ENCODE measurements around the gene STIP1. TPM values are rescaled to one million over a fixed set of nuclear protein-coding genes. Genes with fewer than 3 reads are reported as not detected.

STIP1 gene
- total RNA-seq, 1 donor from 2014 or later = 209 TPM

- Mint-ChIP-seq H3K4me3 (ENCODE audit: low read depth) (peak within 1 kb of the TSS; percentile 78), H3K9me3 (ENCODE audit: low read depth) (no peaks in the 10 kb centered on the region), H3K36me3 (ENCODE audit: insufficient read depth) (no peaks in the 10 kb centered on the region), H3K4me1 (ENCODE audit: low read depth) (peaks cover 17% of the 10 kb centered on the region), H3K27ac (peak within 1 kb of the TSS; percentile 93), H3K27me3 (no peaks in the 10 kb centered on the region)
- peak; percentile 80 for DNase-seq (ENCODE audit: low spot score, unreplicated experiment)
- no peak for TF ChIP-seq CTCF (IDR thresholded peaks at IDR 0.05; ENCODE audit: unreplicated experiment)
Observed at GRCh38 chr11:64230171-64230984, 44.4 kb downstream of the STIP1 start, which contains the start of gene DNAJC4. Gene DNAJC4 (plus strand): TSS chr11:64230548. CDS start chr11:64230855, 307 bp downstream.

- no peaks in the 10 kb centered on the region for H3K9me3 Mint-ChIP-seq (ENCODE audit: low read depth)
- no peaks in the 10 kb centered on the region for H3K27me3 Mint-ChIP-seq
- peaks cover 19% of the 10 kb centered on the region for H3K4me1 Mint-ChIP-seq (ENCODE audit: low read depth)
- no peak for TF ChIP-seq CTCF (IDR thresholded peaks at IDR 0.05; ENCODE audit: unreplicated experiment)
- H3K4me3 Mint-ChIP-seq (ENCODE audit: low read depth) = peak overlapping the region; percentile 78
- DNase-seq (ENCODE audit: low spot score, unreplicated experiment) = no peak
- H3K36me3 Mint-ChIP-seq (ENCODE audit: insufficient read depth) = no peaks in the 10 kb centered on the region
- H3K27ac Mint-ChIP-seq = peak overlapping the region; percentile 23
Observed at GRCh38 chr11:64230985-64231365, 45.0 kb downstream of the STIP1 start.

- no peaks in the 10 kb centered on the region for H3K36me3 Mint-ChIP-seq (ENCODE audit: insufficient read depth)
- peak overlapping the region; percentile 78 for H3K4me3 Mint-ChIP-seq (ENCODE audit: low read depth)
- peaks cover 19% of the 10 kb centered on the region for H3K4me1 Mint-ChIP-seq (ENCODE audit: low read depth)
Observed at GRCh38 chr11:64231546-64231945, 45.6 kb downstream of the STIP1 start.

GRCh38 chr11:64232182-64232966 lies 46.4 kb downstream of the STIP1 start:
- peaks cover 22% of the 10 kb centered on the region for H3K4me1 Mint-ChIP-seq (ENCODE audit: low read depth)
- H3K36me3 Mint-ChIP-seq (ENCODE audit: insufficient read depth) = no peaks in the 10 kb centered on the region
- H3K27ac Mint-ChIP-seq = peak overlapping the region; percentile 73
- DNase-seq (ENCODE audit: low spot score, unreplicated experiment) = no peak
- H3K9me3 Mint-ChIP-seq (ENCODE audit: low read depth) = no peaks in the 10 kb centered on the region
- H3K27me3 Mint-ChIP-seq = no peaks in the 10 kb centered on the region
- peak overlapping the region; percentile 78 for H3K4me3 Mint-ChIP-seq (ENCODE audit: low read depth)
- no peak for TF ChIP-seq CTCF (IDR thresholded peaks at IDR 0.05; ENCODE audit: unreplicated experiment)

More at GRCh38 chr11:64231546-64231945, 45.6 kb downstream of the STIP1 start:
- no peak for DNase-seq (ENCODE audit: low spot score, unreplicated experiment)
- no peak for TF ChIP-seq CTCF (IDR thresholded peaks at IDR 0.05; ENCODE audit: unreplicated experiment)
- Mint-ChIP-seq H3K9me3 (ENCODE audit: low read depth) (no peaks in the 10 kb centered on the region), H3K27me3 (no peaks in the 10 kb centered on the region), H3K27ac (peak overlapping the region; percentile 73)

- H3K4me1 Mint-ChIP-seq (ENCODE audit: low read depth) = peaks cover 25% of the 10 kb centered on the region
- no peaks in the 10 kb centered on the region for H3K27me3 Mint-ChIP-seq
- no peak overlapping the region for H3K27ac Mint-ChIP-seq
- DNase-seq (ENCODE audit: low spot score, unreplicated experiment) = no peak
- no peak for TF ChIP-seq CTCF (IDR thresholded peaks at IDR 0.05; ENCODE audit: unreplicated experiment)
- H3K4me3 Mint-ChIP-seq (ENCODE audit: low read depth) = peak overlapping the region; percentile 71
- H3K36me3 Mint-ChIP-seq (ENCODE audit: insufficient read depth) = no peaks in the 10 kb centered on the region
- H3K9me3 Mint-ChIP-seq (ENCODE audit: low read depth) = no peaks in the 10 kb centered on the region
Observed at GRCh38 chr11:64232967-64233315, 47.0 kb downstream of the STIP1 start.

Measured in progenitor cell of endocrine pancreas (in vitro differentiated cells).